SH-SY5Y (cell line): Measurements from ENCODE around the gene CCNYL1.

Experiments
- GATA2 ChIP-seq: IDR thresholded peaks from 2 replicates; pipeline ENCODE4 v1.6.1; 2011; ENCODE audit warnings: mild to moderate bottlenecking, low read depth, low read length
- GATA3 ChIP-seq: IDR thresholded peaks from 2 replicates; pipeline ENCODE4 v1.6.1; 2011; ENCODE audit warnings: low read depth, mild to moderate bottlenecking, low read length, moderate library complexity

Gene CCNYL1

GRCh38 chr2:207710814-207711740 lies at the start of gene CCNYL1:
CCNYL1 (plus strand) TSS chr2:207711640; CDS start chr2:207711897, 257 bp downstream.
- TF ChIP-seq GATA2: no peak
- no peak for TF ChIP-seq GATA3

DNA sequence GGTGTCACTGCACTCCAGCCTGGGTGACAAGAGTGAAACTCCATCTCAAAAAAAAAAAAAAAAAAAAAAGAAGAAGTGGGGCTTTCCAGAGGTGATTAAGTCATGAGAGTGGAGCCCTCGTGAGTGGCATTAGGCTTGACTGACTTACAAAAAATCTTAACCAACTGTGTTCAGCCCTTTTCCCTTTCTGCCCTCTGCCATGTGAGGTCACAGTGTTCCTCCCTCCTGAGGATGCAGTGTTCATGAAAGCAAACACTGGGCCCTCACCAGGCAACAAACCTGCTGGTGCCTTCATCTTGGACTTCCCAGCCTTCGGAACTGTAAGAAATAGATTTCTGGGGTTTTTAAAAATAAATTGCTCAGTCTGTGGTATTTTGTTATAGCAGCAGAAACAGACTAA lies 49.2 kb upstream of the CCNYL1 start:
- TF ChIP-seq GATA3 (no peak), GATA2 (no peak)

DNA sequence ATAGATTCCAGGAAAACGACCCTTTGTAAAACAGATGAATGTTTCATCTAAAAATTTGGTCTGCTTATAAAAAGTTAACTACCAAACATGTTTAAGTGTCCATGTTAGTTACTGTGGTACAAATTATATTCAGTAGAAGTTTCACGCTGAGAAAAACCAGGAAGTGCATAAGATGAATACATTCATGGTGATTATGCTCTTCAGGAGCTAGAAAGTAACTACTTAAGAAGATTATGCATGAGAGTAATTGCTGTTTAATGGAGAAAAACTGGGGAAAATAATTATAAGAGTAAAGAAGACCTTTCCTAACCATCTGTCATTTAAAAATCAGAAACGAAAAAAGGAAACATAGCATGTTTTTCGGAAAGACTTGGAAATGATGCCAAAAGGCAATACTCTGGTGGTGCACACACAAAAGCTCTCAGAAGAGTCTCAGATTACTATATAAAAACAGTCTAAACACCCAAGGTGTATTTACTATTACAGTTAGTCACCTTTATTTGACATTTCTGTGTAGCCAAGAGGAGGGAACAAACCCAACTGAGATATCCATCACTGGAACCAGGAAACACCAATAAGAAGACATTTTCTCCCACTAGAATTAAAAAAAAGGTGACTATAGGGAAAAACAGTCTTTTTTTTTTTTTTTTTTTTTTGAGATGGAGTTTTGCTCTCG lies 47.4 kb upstream of the CCNYL1 start:
- TF ChIP-seq GATA3 (no peak), GATA2 (no peak)

- TF ChIP-seq GATA3: no peak
- TF ChIP-seq GATA2: no peak
These were observed 40.6 kb upstream of the CCNYL1 start for GRCh38 chr2:207670887-207671286.

DNA sequence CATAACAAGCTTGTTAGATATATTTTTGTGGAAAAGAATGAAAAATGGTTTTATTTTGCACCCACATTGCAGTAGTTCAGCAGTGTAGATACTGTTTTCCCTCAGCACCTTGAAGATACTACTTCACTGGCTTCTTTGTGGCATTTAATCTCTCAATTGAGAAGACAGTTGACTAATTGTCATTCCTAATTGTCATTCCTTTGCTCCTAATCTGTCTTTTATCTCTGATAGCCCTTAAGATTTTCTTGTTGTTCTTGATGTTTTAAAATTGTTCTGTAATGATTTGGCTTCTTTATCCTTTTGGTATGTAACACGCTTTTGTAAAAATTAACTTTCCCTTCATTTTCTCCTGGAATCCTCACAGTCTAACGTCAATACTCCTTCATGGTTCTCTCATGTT lies 38.0 kb upstream of the CCNYL1 start:
- TF ChIP-seq GATA3 (no peak), GATA2 (no peak)

DNA sequence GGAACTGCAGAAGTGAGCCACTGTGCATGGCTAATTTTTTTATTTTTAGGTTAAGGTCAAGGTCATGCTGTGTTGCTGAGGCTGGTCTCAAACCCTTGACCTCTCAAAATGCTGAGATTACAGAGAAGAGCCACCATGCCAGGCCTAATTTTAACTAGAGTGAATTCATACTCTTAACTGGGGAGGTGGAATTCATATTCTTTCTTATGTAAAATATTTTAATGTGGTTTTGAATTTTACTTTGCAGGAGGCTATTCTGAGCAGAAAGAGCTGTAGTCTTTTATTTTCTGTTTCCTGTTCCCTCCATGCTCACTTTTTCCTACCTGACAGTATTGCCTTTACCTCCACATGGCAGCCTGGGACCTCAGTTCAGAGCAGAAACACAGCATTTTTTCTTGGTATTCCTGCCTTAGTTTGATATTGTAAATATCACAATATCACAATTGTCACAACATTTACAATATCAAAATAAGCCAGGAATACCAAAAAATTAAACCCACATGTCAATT lies 37.1 kb upstream of the CCNYL1 start:
- TF ChIP-seq GATA2 (no peak), GATA3 (no peak)

DNA sequence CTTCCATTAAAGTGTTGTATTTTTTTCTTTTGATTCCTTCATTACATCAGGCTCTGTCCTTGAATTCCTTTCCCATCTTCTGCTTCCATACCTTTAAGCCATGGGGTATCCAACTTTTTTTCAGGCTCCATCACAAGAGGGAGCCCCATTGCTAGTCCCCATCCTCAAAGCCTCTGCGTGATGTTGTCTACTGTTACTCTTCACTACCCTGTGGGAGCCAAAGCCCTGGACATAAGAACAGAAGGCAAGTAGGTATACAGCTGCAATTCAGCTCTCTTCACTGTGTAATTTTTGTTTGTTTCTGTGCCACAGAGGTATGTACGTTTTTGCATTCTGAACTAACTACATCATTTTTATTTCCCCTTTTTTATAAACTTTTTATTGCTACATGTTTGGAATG lies 36.6 kb upstream of the CCNYL1 start:
- TF ChIP-seq GATA3 (no peak), GATA2 (no peak)

DNA sequence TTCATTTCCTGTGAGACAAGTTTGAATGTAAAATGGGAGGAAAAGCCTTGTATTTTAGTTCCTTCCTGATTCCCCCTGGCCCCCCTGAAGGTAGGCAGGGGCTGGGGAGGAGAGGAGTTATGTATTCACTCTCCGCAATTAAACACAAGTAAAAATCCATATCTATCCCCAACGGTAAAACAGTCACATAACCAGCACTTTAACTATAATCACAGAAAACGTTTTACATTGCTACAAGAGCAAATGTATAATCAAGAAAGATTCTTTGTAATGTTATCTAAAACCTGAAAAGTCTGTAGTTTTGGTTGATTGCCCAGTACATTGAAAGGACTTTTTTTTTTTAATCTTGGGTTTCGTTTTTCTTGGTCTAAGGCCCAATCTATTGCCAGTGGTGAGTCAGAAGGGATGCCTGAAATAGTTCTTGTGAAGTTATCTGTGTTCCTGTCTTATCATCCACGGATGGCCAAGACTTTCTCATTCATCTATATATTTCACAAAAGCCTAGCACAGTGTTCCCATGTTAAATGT lies 34.5 kb upstream of the CCNYL1 start:
- no peak for TF ChIP-seq GATA2
- TF ChIP-seq GATA3: no peak

- TF ChIP-seq GATA3: no peak
- TF ChIP-seq GATA2: no peak
These were observed 30.0 kb upstream of the CCNYL1 start for GRCh38 chr2:207681431-207681830.

- TF ChIP-seq GATA2 (no peak), GATA3 (no peak)
These were observed 28.9 kb upstream of the CCNYL1 start for GRCh38 chr2:207682557-207682956.

DNA sequence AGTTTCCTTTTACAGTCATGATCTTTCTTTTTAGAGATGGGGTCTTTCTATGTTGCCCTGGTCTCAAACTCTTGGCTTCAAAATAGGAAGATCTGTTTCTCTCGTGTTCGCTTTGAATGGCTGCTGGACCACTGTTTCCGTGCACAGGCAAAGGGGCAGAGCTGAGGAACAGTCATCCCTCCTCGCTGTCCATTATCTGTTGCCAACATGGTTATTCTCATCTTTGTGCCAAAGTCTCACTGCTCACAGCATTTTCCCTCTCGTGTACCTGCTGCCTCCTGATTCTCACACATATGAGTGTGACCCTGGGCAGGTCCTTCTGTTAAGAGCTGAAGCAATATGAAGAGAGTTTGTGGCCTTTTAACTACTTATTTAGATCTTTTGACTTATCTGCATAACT lies 28.0 kb upstream of the CCNYL1 start:
- no peak for TF ChIP-seq GATA2
- TF ChIP-seq GATA3: no peak

GRCh38 chr2:207683879-207684627 lies 27.4 kb upstream of the CCNYL1 start:
- no peak for TF ChIP-seq GATA3
- no peak for TF ChIP-seq GATA2

GRCh38 chr2:207686812-207687211 lies 24.6 kb upstream of the CCNYL1 start:
- TF ChIP-seq GATA3 (no peak), GATA2 (no peak)

DNA sequence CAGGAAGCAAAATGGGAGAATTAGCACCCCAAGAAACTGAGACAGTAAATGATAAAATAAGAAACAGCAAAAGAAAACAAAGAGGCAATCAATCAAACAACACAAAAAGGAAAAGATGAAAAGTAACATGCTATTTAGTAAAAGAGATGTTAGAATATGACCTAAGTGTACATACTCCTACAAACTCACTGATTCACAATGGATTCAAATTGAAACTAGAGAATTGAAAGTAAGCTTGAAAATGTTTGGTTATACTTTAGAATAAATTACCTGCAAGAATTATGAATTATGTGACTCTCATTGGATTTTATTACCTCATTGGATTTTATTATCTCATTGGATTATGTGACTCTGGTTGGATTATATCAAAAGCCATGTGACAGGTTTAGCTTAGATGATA lies 22.8 kb upstream of the CCNYL1 start:
- TF ChIP-seq GATA3 (no peak), GATA2 (no peak)
